ENCODE measurements around the gene PRSS16.

The PRSS16 gene

DNA sequence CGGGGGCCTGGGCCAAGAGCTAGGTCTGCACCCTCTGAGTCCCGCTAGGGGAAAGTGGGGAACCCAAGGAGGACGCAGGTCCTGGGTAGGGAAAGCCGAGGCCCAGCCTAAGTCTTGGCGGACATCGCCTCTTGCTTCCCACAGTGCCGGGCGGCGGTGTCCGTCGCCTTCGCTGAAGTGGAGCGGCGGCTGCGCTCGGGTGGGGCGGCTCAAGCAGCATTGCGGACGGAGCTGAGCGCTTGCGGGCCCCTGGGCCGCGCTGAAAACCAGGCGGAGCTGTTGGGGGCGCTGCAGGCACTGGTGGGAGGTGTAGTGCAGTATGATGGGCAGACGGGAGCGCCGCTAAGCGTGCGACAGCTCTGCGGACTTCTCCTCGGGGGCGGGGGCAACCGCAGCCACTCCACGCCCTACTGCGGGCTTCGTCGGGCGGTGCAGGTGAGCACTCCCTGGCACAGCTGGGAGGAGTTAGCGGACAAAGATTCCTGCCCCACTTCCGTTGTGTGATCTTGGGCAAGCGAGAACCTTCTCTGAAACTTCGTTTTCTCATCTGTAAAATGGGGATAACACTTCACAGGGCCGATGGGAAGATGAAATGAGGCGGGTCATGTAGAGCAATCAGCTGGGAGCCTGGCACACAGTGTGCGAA lies 4.2 kb downstream of the PRSS16 start:
- Histone ChIP-seq H3K9me3 (ENCODE audit: insufficient read depth, low read length) (no peaks in the 10 kb centered on the region), H3K79me2 (ENCODE audit: insufficient read depth, low read length) (no peaks in the 10 kb centered on the region), H3K4me2 (ENCODE audit: low read depth, low read length, poor library complexity, severe bottlenecking) (peak overlapping the region; percentile 61), H3K36me3 (ENCODE audit: low read length) (no peaks in the 10 kb centered on the region), H3F3A (ENCODE audit: insufficient read depth) (0 out of 2 replicates have a peak, but pooled peaks cover 13% of the 10 kb centered on the region), H3K27ac (ENCODE audit: low read depth, low read length) (peak overlapping the region; percentile 36; the same call in 1 of the 2 replicates), H3K9me2 (replicated peaks; ENCODE audit: insufficient read depth, low read length) (no peaks in the 10 kb centered on the region), H4K20me1 (ENCODE audit: low read depth, low read length) (no peaks in the 10 kb centered on the region), H3K9ac (ENCODE audit: low read length) (peak overlapping the region; percentile 72), H3K27me3 (ENCODE audit: low read length) (no peaks in the 10 kb centered on the region), H3K4me3 (ENCODE audit: insufficient read depth, low read length, poor library complexity, severe bottlenecking) (peak overlapping the region; percentile 46), H2AFZ (ENCODE audit: low read depth, low read length, severe bottlenecking) (peak overlapping the region; percentile 56)
- TF ChIP-seq EZH2phosphoT487 (conservative IDR thresholded peaks at IDR 0.05; ENCODE audit: low read length), result no peak
- TF ChIP-seq, protein P1, sequence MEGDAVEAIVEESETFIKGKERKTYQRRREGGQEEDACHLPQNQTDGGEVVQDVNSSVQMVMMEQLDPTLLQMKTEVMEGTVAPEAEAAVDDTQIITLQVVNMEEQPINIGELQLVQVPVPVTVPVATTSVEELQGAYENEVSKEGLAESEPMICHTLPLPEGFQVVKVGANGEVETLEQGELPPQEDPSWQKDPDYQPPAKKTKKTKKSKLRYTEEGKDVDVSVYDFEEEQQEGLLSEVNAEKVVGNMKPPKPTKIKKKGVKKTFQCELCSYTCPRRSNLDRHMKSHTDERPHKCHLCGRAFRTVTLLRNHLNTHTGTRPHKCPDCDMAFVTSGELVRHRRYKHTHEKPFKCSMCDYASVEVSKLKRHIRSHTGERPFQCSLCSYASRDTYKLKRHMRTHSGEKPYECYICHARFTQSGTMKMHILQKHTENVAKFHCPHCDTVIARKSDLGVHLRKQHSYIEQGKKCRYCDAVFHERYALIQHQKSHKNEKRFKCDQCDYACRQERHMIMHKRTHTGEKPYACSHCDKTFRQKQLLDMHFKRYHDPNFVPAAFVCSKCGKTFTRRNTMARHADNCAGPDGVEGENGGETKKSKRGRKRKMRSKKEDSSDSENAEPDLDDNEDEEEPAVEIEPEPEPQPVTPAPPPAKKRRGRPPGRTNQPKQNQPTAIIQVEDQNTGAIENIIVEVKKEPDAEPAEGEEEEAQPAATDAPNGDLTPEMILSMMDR (IDR thresholded peaks at IDR 0.05; ENCODE audit: insufficient read depth, low read length, poor library complexity, severe bottlenecking), result peak; percentile 79

DNA sequence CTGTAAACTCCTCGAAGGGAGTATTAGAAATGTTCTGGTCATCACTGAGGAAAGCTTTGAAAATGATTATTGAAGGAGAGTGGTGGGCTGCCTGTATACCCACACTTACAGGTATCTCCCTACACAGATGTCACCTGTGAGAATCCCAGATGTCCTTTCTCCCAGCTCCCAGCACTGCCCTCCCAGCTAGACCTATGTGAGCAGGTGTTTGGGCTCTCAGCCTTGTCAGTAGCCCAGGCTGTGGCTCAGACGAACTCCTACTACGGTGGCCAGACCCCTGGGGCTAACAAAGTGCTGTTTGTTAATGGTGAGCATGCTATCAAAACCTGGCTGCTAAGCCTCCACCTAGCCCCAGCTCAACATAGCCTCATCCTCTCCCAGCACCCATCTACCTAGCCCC lies 7.1 kb downstream of the PRSS16 start:
- TF ChIP-seq EZH2phosphoT487 (conservative IDR thresholded peaks at IDR 0.05; ENCODE audit: low read length), result no peak
- TF ChIP-seq, protein P1 (IDR thresholded peaks at IDR 0.05; ENCODE audit: insufficient read depth, low read length, poor library complexity, severe bottlenecking), result no peak
- Histone ChIP-seq H3K4me3 (ENCODE audit: insufficient read depth, low read length, poor library complexity, severe bottlenecking) (no peak overlapping the region), H3K36me3 (ENCODE audit: low read length) (no peaks in the 10 kb centered on the region), H3K79me2 (ENCODE audit: insufficient read depth, low read length) (no peaks in the 10 kb centered on the region), H3K27ac (ENCODE audit: low read depth, low read length) (no peak overlapping the region), H2AFZ (ENCODE audit: low read depth, low read length, severe bottlenecking) (no peak overlapping the region), H3K9me2 (replicated peaks; ENCODE audit: insufficient read depth, low read length) (no peaks in the 10 kb centered on the region), H4K20me1 (ENCODE audit: low read depth, low read length) (no peaks in the 10 kb centered on the region), H3K9ac (ENCODE audit: low read length) (no peak overlapping the region), H3K27me3 (ENCODE audit: low read length) (no peaks in the 10 kb centered on the region), H3K4me2 (ENCODE audit: low read depth, low read length, poor library complexity, severe bottlenecking) (no peak overlapping the region), H3F3A (ENCODE audit: insufficient read depth) (0 out of 2 replicates have a peak, but pooled peaks cover 13% of the 10 kb centered on the region), H3K9me3 (ENCODE audit: insufficient read depth, low read length) (no peaks in the 10 kb centered on the region)

DNA sequence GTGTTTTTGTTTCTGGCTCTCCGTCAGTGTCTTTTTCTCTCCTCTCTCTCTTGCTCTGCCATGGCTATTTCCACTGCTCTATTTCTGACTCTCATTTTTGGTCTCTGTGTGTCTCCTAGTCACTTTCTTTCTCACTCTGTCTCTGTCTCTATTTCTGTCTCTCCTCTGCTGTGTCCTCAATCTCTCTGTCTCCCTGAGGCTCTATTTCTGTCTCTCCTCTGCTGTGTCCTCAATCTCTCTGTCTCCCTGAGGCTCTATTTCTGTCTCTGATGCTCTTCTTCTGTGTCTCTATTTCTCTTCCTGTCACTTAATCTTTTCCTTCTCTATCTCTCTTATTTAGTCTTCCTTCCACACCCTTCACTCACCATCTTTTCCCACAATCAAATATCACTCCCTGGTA lies 8.4 kb downstream of the PRSS16 start:
- Histone ChIP-seq H3K4me3 (ENCODE audit: insufficient read depth, low read length, poor library complexity, severe bottlenecking) (no peak overlapping the region), H3K9ac (ENCODE audit: low read length) (no peak overlapping the region), H2AFZ (ENCODE audit: low read depth, low read length, severe bottlenecking) (no peak overlapping the region), H3K9me2 (replicated peaks; ENCODE audit: insufficient read depth, low read length) (no peaks in the 10 kb centered on the region), H3K27ac (ENCODE audit: low read depth, low read length) (no peak overlapping the region), H3K4me2 (ENCODE audit: low read depth, low read length, poor library complexity, severe bottlenecking) (no peak overlapping the region), H4K20me1 (ENCODE audit: low read depth, low read length) (no peaks in the 10 kb centered on the region), H3K27me3 (ENCODE audit: low read length) (no peaks in the 10 kb centered on the region), H3K79me2 (ENCODE audit: insufficient read depth, low read length) (no peaks in the 10 kb centered on the region), H3K9me3 (ENCODE audit: insufficient read depth, low read length) (no peaks in the 10 kb centered on the region), H3F3A (ENCODE audit: insufficient read depth) (0 out of 2 replicates have a peak, but pooled peaks cover 5% of the 10 kb centered on the region), H3K36me3 (ENCODE audit: low read length) (no peaks in the 10 kb centered on the region)
- TF ChIP-seq, protein P1 (IDR thresholded peaks at IDR 0.05; ENCODE audit: insufficient read depth, low read length, poor library complexity, severe bottlenecking), result no peak
- TF ChIP-seq EZH2phosphoT487 (conservative IDR thresholded peaks at IDR 0.05; ENCODE audit: low read length), result no peak
